GM21576 (cell line): ENCODE results near the gene CHSY1.
"Not testable (repeated sequence)": the region's sequence is repeated elsewhere in the genome, so short reads cannot be mapped to it uniquely, and the experiment has no call there.

ENCODE experiments used
- ATAC-seq: cut with Tn5 transposase; IDR thresholded peaks from one replicate; pipeline ENCODE4 v1.9.1; 2021; ENCODE audit warnings: mild to moderate bottlenecking, moderate library complexity; ENCODE audit not compliant: unreplicated experiment

Gene CHSY1

GRCh38 chr15:101138086-101138660, 113.7 kb downstream of the CHSY1 start:
- ATAC-seq, result no peak

GRCh38 chr15:101137312-101137940, 114.4 kb downstream of the CHSY1 start:
- no peak for ATAC-seq

GRCh38 chr15:101136381-101137268, 115.2 kb downstream of the CHSY1 start:
- ATAC-seq, result no peak

- ATAC-seq, result peak; percentile 80
These were observed 116.2 kb downstream of the CHSY1 start for GRCh38 chr15:101135532-101136166.

- ATAC-seq, result no peak
These were observed 117.1 kb downstream of the CHSY1 start for GRCh38 chr15:101134780-101135179.

GRCh38 chr15:101133751-101134261, 118.0 kb downstream of the CHSY1 start:
- ATAC-seq, result no peak

GRCh38 chr15:101133181-101133460, 118.7 kb downstream of the CHSY1 start:
- no peak for ATAC-seq

- no peak for ATAC-seq
These were observed 119.3 kb downstream of the CHSY1 start for GRCh38 chr15:101132390-101133180.

GRCh38 chr15:101131489-101132389, 120.1 kb downstream of the CHSY1 start:
- ATAC-seq, result no peak

GRCh38 chr15:101129851-101130380, 121.9 kb downstream of the CHSY1 start:
- ATAC-seq, result no peak

- no peak for ATAC-seq
These were observed 123.4 kb downstream of the CHSY1 start for GRCh38 chr15:101128221-101129015.

- peak; percentile 69 for ATAC-seq
These were observed 124.3 kb downstream of the CHSY1 start for GRCh38 chr15:101127506-101128076.

GRCh38 chr15:101126618-101127505, 125.0 kb downstream of the CHSY1 start:
- ATAC-seq, result peak; percentile 38

GRCh38 chr15:101125881-101126428, 125.9 kb downstream of the CHSY1 start:
- not testable (repeated sequence) for ATAC-seq
